ENCODE measurements around the gene HSPD1. TPM values are rescaled to one million over a fixed set of nuclear protein-coding genes. Genes with fewer than 3 reads are reported as not detected.
A peak's percentile ranks its signal among the peaks of the same experiment; 100 is the strongest.

Gene HSPD1
- total and polyA plus RNA-seq, 2 of the 13 experiments (the other 11 are each of a cell fraction or from before 2014, with no cell fraction given) = 685 to 2,610 TPM

GRCh38 chr2:197517150-197517549 lies 17.5 kb upstream of the HSPD1 start:
- no peak overlapping the region for H2AFZ ChIP-seq (ENCODE audit: low read length)
- peak overlapping the region; percentile 6 for H3K27ac ChIP-seq (ENCODE audit: extremely low read length, insufficient read depth, low read length)
- peaks cover 45% of the 10 kb centered on the region for H3K4me1 ChIP-seq (ENCODE audit: insufficient read depth, low read length)
- WGBS (ENCODE audit: low lambda C conversion rate) = 25% methylated on average over 2 of the region's 2 CpGs
- ChIA-PET CTCF (ENCODE audit: low intra/inter-chr PET ratio, low total read pairs) (no interaction called here), POLR2A (interaction anchor here (1.9 to 5.6 kb wide), 9 partner anchors 8 to 189 kb away, joined by 5 to 177 read pairs (median 25); partner anchors contain the start of genes COQ10B, HSPD1, HSPE1 and MARS2)
- H3K9me3 ChIP-seq (ENCODE audit: low read length) = no peaks in the 10 kb centered on the region
- in situ Hi-C loops (cut with HindIII; ENCODE audit: extremely low pct_ligation_motif_present, low pct_unique_long_range_greater_than_20kb) (loop anchor here (10.0 kb wide), 1 partner anchor 188 kb away; the partner anchor contains the start of gene MARS2), intact Hi-C loops (cut with micrococcal nuclease; ENCODE audit: unreplicated experiment) (loop anchor here (5.0 kb wide), 2 partner anchors 80 to 260 kb away; no protein-coding TSS in a partner anchor)
- H3K36me3 ChIP-seq (replicated peaks in 1 of 2; ENCODE audit: control insufficient read depth in 1 of 2, insufficient read depth in 2 of 2, low read length in 2 of 2) = peaks cover 0 to 3% of the 10 kb centered on the region in 2 experiments; a peak in 1 of 5 replicates
- H3K4me2 ChIP-seq (ENCODE audit: low read depth, low read length) = peak overlapping the region; percentile 79
- peaks cover 66% of the 10 kb centered on the region for H3K79me2 ChIP-seq (ENCODE audit: insufficient read depth, low read length)
- H3K4me3 ChIP-seq (replicated peaks in 1 of 3; ENCODE audit: insufficient read depth in 1 of 3, low read depth in 2 of 3, low read length in 3 of 3) = peak overlapping the region; percentile 89 to 98 (median 91); a peak in 5 of 6 replicates
- H4K20me1 ChIP-seq (ENCODE audit: insufficient read depth, low read length) = peaks cover 24% of the 10 kb centered on the region
- 0 out of 2 replicates have a peak, but pooled peaks have one; percentile 30 for TF ChIP-seq SMAD3 (CRISPR knock-in tag; IDR thresholded peaks at IDR 0.05)
- TF ChIP-seq MTA1 (CRISPR knock-in tag; IDR thresholded peaks at IDR 0.05; ENCODE audit: borderline replicate concordance) = no peak
- H3K9ac ChIP-seq (ENCODE audit: insufficient read depth, low read depth, low read length) = peak overlapping the region; percentile 97
- ATAC-seq (no peak), FAIRE-seq (no peak), DNase-seq (ENCODE audit: low spot score) (no peak)
- H3K27me3 ChIP-seq (ENCODE audit: control insufficient read depth in 1 of 2, insufficient read depth in 2 of 2, low read length in 2 of 2) = no peaks in the 10 kb centered on the region; a peak in 1 of 5 replicates
- no TSS peak for BruUV-seq (replicated peaks)

- in situ Hi-C loops (cut with HindIII; ENCODE audit: extremely low pct_ligation_motif_present, low pct_unique_long_range_greater_than_20kb) = loop anchor here (10.0 kb wide), 1 partner anchor 188 kb away; the partner anchor contains the start of gene MARS2
- intact Hi-C loops (cut with micrococcal nuclease; ENCODE audit: unreplicated experiment) = loop anchor here (1.0 to 5.0 kb wide), 4 partner anchors 63 to 261 kb away; partner anchors contain the start of genes COQ10B and MARS2
- Histone ChIP-seq H3K4me3 (replicated peaks in 1 of 3; ENCODE audit: insufficient read depth in 1 of 3, low read depth in 2 of 3, low read length in 3 of 3) (peak overlapping the region; percentile 89 to 98 (median 91)), H3K4me1 (ENCODE audit: insufficient read depth, low read length) (peaks cover 45% of the 10 kb centered on the region), H2AFZ (ENCODE audit: low read length) (no peak overlapping the region), H3K9me3 (ENCODE audit: low read length) (no peaks in the 10 kb centered on the region), H3K4me2 (ENCODE audit: low read depth, low read length) (peak overlapping the region; percentile 79), H3K27ac (ENCODE audit: extremely low read length, insufficient read depth, low read length) (peak overlapping the region; percentile 77), H3K79me2 (ENCODE audit: insufficient read depth, low read length) (peaks cover 60% of the 10 kb centered on the region), H3K27me3 (ENCODE audit: control insufficient read depth in 1 of 2, insufficient read depth in 2 of 2, low read length in 2 of 2) (no peaks in the 10 kb centered on the region; a peak in 1 of 5 replicates), H3K9ac (ENCODE audit: insufficient read depth, low read depth, low read length) (peak overlapping the region; percentile 97), H3K36me3 (replicated peaks in 1 of 2; ENCODE audit: control insufficient read depth in 1 of 2, insufficient read depth in 2 of 2, low read length in 2 of 2) (peaks cover 0 to 3% of the 10 kb centered on the region in 2 experiments; a peak in 1 of 5 replicates), H4K20me1 (ENCODE audit: insufficient read depth, low read length) (peaks cover 24% of the 10 kb centered on the region)
- FAIRE-seq (no peak), ATAC-seq (peak; percentile 49), DNase-seq (ENCODE audit: low spot score) (peak; percentile 29)
- no TSS peak for BruUV-seq (replicated peaks)
- CTCF ChIA-PET (ENCODE audit: low intra/inter-chr PET ratio, low total read pairs) = no interaction called here
- POLR2A ChIA-PET = interaction anchor here (0.8 to 5.6 kb wide), 17 partner anchors 8 to 190 kb away, joined by 3 to 177 read pairs (median 9); partner anchors contain the start of genes COQ10B, HSPD1, HSPE1 and MARS2
- WGBS (ENCODE audit: low lambda C conversion rate) = under 1% methylated on average over 11 of the region's 17 CpGs
- TF ChIP-seq MYPOP (CRISPR knock-in tag; IDR thresholded peaks at IDR 0.05) = 0 out of 2 replicates have a peak, but pooled peaks have one; percentile 1
- 0 out of 2 replicates have a peak, but pooled peaks have one; percentile 35 for TF ChIP-seq FOXK2 (IDR thresholded peaks at IDR 0.05)
- TF ChIP-seq ZBTB7B (CRISPR knock-in tag; IDR thresholded peaks at IDR 0.05) = peak; percentile 39; the same call in 1 of the 2 replicates
- TF ChIP-seq SETDB1 (CRISPR knock-in tag; IDR thresholded peaks at IDR 0.05; ENCODE audit: borderline replicate concordance) = 0 out of 2 replicates have a peak, but pooled peaks have one; percentile 64
- TF ChIP-seq ZFP62 (CRISPR knock-in tag; IDR thresholded peaks at IDR 0.05) = 0 out of 2 replicates have a peak, but pooled peaks have one; percentile 1
- peak; percentile 32 for TF ChIP-seq AGO1 (IDR thresholded peaks at IDR 0.05; ENCODE audit: low read depth, low read length, poor library complexity, severe bottlenecking)
- 0 out of 2 replicates have a peak, but pooled peaks have one; percentile 1 for TF ChIP-seq LBX2 (CRISPR knock-in tag; IDR thresholded peaks at IDR 0.05; ENCODE audit: borderline replicate concordance)
- TF ChIP-seq ZNF678 (CRISPR knock-in tag; IDR thresholded peaks at IDR 0.05) = no peak
- peak; percentile 61; the same call in 1 of the 2 replicates for TF ChIP-seq ZNF782 (CRISPR knock-in tag; IDR thresholded peaks at IDR 0.05; ENCODE audit: borderline replicate concordance)
- TF ChIP-seq REXO4 (CRISPR knock-in tag; IDR thresholded peaks at IDR 0.05; ENCODE audit: borderline replicate concordance) = no peak
- TF ChIP-seq ZSCAN5A (CRISPR knock-in tag; IDR thresholded peaks at IDR 0.05; ENCODE audit: borderline replicate concordance) = no peak
- peak; percentile 77 for TF ChIP-seq MAFG (CRISPR knock-in tag; IDR thresholded peaks at IDR 0.05)
Observed at GRCh38 chr2:197516393-197516761, 16.7 kb upstream of the HSPD1 start.
